ENCODE measurements around the gene PHC1.

- TF ChIP-seq CTCF (IDR thresholded peaks at IDR 0.05) (no peak), POLR2A (IDR thresholded peaks at IDR 0.05) (no peak)
These were observed 37.4 kb upstream of the PHC1 start for GRCh38 chr12:8876887-8877286.

Data from testis (tissue), 2 donors.